KMS-11 (cell line): ENCODE results near the gene PHGDH.
"Not testable (repeated sequence)": the region's sequence is repeated elsewhere in the genome, so short reads cannot be mapped to it uniquely, and the experiment has no call there.

Experiments used
- H2AFZ ChIP-seq: fragments of 200-600 bp; sonication (generic); 2 replicates; pipeline ENCODE4 v1.6.1; 2016; ENCODE audit warnings: antibody characterized with exemption, mixed run types, low read depth
- H3K27ac ChIP-seq: fragments of 200-600 bp; sonication (generic); 2 replicates; pipeline ENCODE4 v1.6.1; 2016; ENCODE audit warnings: mild to moderate bottlenecking, mixed run types
- H3K27me3 ChIP-seq: fragments of 200-600 bp; sonication (generic); 2 replicates; pipeline ENCODE4 v1.6.1; 2017; ENCODE audit warnings: mild to moderate bottlenecking, low read depth, mixed run types, moderate library complexity; ENCODE audit not compliant: insufficient read depth
- H3K36me3 ChIP-seq: fragments of 200-600 bp; sonication (generic); 2 replicates; pipeline ENCODE4 v1.6.1; 2017; ENCODE audit warnings: mild to moderate bottlenecking, mixed run types; ENCODE audit not compliant: insufficient read depth
- H3K4me1 ChIP-seq: fragments of 200-600 bp; sonication (generic); 2 replicates; pipeline ENCODE4 v1.6.1; 2016; ENCODE audit warnings: mild to moderate bottlenecking, low read depth, mixed run types; ENCODE audit not compliant: poor library complexity, severe bottlenecking
- H3K4me2 ChIP-seq: fragments of 200-600 bp; sonication (generic); 2 replicates; pipeline ENCODE4 v1.7.0; 2016; ENCODE audit warnings: mild to moderate bottlenecking, mixed run types
- H3K4me3 ChIP-seq: fragments of 200-600 bp; sonication (generic); IDR thresholded peaks from 2 replicates; pipeline ENCODE4 v1.6.1; 2017; ENCODE audit warnings: low read depth, low read length, mixed read lengths; ENCODE audit not compliant: insufficient read depth
- H3K79me2 ChIP-seq: fragments of 200-600 bp; sonication (generic); 2 replicates; pipeline ENCODE4 v1.6.1; 2016; ENCODE audit warnings: low read depth, mixed run types; ENCODE audit not compliant: insufficient read depth
- H3K9ac ChIP-seq: fragments of 200-600 bp; sonication (generic); 2 replicates; pipeline ENCODE4 v1.6.1; 2016; ENCODE audit warnings: mild to moderate bottlenecking, mixed run types
- H4K20me1 ChIP-seq: fragments of 200-600 bp; sonication (generic); 2 replicates; pipeline ENCODE4 v1.6.1; 2016; ENCODE audit warnings: mild to moderate bottlenecking, mixed run types; ENCODE audit not compliant: insufficient read depth
- TF ChIP-seq, protein P1 (sequence below): fragments of 200-600 bp; sonication (generic); conservative IDR thresholded peaks from 2 replicates; pipeline ENCODE4 v1.6.1; 2017; ENCODE audit warnings: low read depth, mild to moderate bottlenecking, antibody characterized with exemption, low read length, moderate library complexity, mixed read lengths

Gene PHGDH

DNA sequence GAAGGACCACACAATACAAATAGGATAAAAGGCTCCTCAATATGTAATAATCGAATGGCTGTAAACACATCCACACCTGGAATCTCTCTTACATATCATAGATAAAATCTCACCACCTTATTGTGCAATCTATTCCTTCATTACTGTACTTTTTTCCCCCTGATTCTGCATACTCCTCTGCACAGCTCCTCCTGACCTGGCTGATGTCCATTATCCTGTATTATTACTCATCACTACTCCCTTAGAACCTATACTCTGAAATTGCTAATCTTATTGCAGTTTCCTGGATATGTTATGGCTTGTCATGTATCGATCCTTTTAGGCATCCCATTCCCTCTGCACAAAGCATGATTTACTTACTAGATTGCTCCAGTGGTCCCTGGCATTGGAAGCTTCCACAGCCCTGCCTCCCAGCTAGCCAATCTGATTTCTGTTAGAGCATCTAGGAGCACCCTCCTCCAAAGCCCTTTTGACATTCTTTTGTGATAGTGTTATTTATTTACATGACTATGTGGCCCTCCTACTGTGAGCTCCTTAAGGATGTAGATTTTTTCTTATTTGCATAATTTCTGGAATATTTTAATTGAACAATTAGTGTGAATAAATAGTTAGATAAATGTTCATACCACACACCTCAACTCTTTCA, 24.2 kb upstream of the PHGDH start:
- H2AFZ ChIP-seq, result no peak overlapping the region
- no peak overlapping the region for H3K4me2 ChIP-seq
- no peak overlapping the region for H3K4me3 ChIP-seq
- no peaks in the 10 kb centered on the region for H3K27me3 ChIP-seq
- no peaks in the 10 kb centered on the region for H3K36me3 ChIP-seq
- no peaks in the 10 kb centered on the region for H3K4me1 ChIP-seq
- H4K20me1 ChIP-seq, result no peaks in the 10 kb centered on the region
- TF ChIP-seq, protein P1, sequence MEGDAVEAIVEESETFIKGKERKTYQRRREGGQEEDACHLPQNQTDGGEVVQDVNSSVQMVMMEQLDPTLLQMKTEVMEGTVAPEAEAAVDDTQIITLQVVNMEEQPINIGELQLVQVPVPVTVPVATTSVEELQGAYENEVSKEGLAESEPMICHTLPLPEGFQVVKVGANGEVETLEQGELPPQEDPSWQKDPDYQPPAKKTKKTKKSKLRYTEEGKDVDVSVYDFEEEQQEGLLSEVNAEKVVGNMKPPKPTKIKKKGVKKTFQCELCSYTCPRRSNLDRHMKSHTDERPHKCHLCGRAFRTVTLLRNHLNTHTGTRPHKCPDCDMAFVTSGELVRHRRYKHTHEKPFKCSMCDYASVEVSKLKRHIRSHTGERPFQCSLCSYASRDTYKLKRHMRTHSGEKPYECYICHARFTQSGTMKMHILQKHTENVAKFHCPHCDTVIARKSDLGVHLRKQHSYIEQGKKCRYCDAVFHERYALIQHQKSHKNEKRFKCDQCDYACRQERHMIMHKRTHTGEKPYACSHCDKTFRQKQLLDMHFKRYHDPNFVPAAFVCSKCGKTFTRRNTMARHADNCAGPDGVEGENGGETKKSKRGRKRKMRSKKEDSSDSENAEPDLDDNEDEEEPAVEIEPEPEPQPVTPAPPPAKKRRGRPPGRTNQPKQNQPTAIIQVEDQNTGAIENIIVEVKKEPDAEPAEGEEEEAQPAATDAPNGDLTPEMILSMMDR, result no peak
- no peaks in the 10 kb centered on the region for H3K79me2 ChIP-seq
- no peak overlapping the region for H3K27ac ChIP-seq
- H3K9ac ChIP-seq, result no peak overlapping the region

DNA sequence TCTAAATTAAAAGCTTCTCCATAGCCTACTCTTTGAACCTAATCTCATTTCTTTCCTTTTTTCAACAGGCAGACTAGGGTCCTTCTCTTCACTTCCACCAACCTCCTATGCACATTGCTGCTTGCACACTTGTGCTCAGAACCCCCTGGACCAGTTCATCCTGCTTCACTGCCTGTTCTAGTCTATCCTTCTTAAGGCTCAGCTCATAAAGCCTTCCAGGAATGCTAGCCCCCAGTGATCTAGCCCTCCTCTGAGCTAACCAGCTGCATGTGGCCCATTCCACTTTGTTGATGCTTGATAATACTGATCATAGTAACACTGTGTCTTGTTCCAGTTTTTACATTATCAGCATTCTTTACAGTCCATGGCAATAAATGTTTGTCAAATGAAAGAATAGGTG, 22.9 kb upstream of the PHGDH start:
- H3K27ac ChIP-seq, result no peak overlapping the region
- H3K4me1 ChIP-seq, result no peaks in the 10 kb centered on the region
- H3K79me2 ChIP-seq, result no peaks in the 10 kb centered on the region
- no peaks in the 10 kb centered on the region for H3K36me3 ChIP-seq
- no peaks in the 10 kb centered on the region for H4K20me1 ChIP-seq
- H3K27me3 ChIP-seq, result no peaks in the 10 kb centered on the region
- H3K9ac ChIP-seq, result no peak overlapping the region
- no peak overlapping the region for H2AFZ ChIP-seq
- TF ChIP-seq, protein P1, result no peak
- H3K4me3 ChIP-seq, result no peak overlapping the region
- no peak overlapping the region for H3K4me2 ChIP-seq

GRCh38 chr1:119689511-119689910, 22.2 kb upstream of the PHGDH start:
- Histone ChIP-seq H3K4me2 (no peak overlapping the region), H3K27me3 (no peaks in the 10 kb centered on the region), H3K9ac (no peak overlapping the region), H3K79me2 (no peaks in the 10 kb centered on the region), H3K36me3 (no peaks in the 10 kb centered on the region), H2AFZ (no peak overlapping the region), H4K20me1 (no peaks in the 10 kb centered on the region), H3K27ac (no peak overlapping the region), H3K4me3 (no peak overlapping the region), H3K4me1 (no peaks in the 10 kb centered on the region)
- TF ChIP-seq, protein P1, result no peak

GRCh38 chr1:119696863-119697262, 14.9 kb upstream of the PHGDH start:
- not testable (repeated sequence) for H3K27me3 ChIP-seq, H2AFZ ChIP-seq, H3K4me1 ChIP-seq, H3K79me2 ChIP-seq, H3K4me3 ChIP-seq, H3K9ac ChIP-seq, H3K27ac ChIP-seq, H4K20me1 ChIP-seq, H3K4me2 ChIP-seq, H3K36me3 ChIP-seq

GRCh38 chr1:119697598-119697997, 14.1 kb upstream of the PHGDH start:
- H3K9ac ChIP-seq, result no peak overlapping the region
- H3K4me2 ChIP-seq, result no peak overlapping the region
- H3K27me3 ChIP-seq, result no peaks in the 10 kb centered on the region
- H4K20me1 ChIP-seq, result no peaks in the 10 kb centered on the region
- no peak overlapping the region for H3K27ac ChIP-seq
- H3K4me1 ChIP-seq, result no peaks in the 10 kb centered on the region
- H3K4me3 ChIP-seq, result no peak overlapping the region
- TF ChIP-seq, protein P1, result no peak
- no peaks in the 10 kb centered on the region for H3K36me3 ChIP-seq
- H2AFZ ChIP-seq, result no peak overlapping the region
- no peaks in the 10 kb centered on the region for H3K79me2 ChIP-seq
